SK-N-DZ (cell line): ENCODE results near the gene CASP8AP2. TPM values are rescaled to one million over a fixed set of nuclear protein-coding genes. Genes with fewer than 3 reads are reported as not detected.
A peak's percentile ranks its signal among the peaks of the same experiment; 100 is the strongest.
"Not testable (repeated sequence)": the region's sequence is repeated elsewhere in the genome, so short reads cannot be mapped to it uniquely, and the experiment has no call there.

ENCODE experiments used
- DNase-seq: peaks from one replicate; pipeline ENCODE4 v3.0.0-alpha.2; 2015; ENCODE audit warnings: low spot score
- polyA plus RNA-seq, 2 experiments: library from polyadenylated mRNA; depleted of rRNA; stranded (reverse); fragments of >200 nt; gene quantifications; 2 replicates each; pipeline ENCODE4 v1.2.3, GENCODE V29; 2014

CASP8AP2 gene
- 18.3 and 20.2 TPM in 2 replicates for polyA plus RNA-seq (2014; cell fraction: cytosol; rRNA removed)
- polyA plus RNA-seq (2014; cell fraction: nucleus; rRNA removed) = 29.9 and 31.4 TPM in 2 replicates

DNA sequence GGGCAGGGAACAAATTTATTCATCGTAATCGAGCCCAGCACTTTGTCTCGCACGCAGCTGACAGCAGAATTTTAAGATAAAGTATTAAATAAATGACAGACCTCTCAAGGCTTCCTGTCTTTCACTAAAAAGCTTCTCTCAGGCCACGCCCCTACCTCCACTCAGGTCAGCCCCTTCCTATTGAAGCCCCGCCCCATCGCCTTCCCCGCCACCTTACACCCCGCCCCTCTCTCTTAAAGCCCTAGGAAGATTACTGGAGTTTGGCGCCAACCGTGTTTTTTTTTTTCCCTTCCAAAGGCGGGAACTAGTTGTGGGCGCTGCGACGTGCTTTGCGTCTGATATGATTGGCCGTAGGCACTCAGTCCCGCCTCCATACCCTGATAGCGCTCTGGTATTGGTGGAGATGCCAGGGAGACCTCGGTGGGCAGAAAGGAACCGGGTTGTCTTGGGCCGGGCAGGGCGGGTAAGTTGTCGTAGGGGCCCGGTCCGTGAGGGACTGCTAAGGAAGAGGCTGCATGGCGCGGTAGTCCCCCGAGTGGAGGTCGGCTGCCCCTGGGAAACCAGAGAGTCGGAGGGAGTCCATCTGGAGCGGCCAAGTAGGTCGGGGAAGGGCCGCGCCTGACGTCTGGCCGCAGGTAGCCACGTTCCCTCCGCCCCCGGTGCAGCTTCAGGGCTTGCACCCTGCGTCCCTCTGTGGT is at the start of gene CASP8AP2:
Gene CASP8AP2 (plus strand): TSS at position 409 of the 698 bp plus-strand sequence.
- DNase-seq = peak; percentile 100

DNA sequence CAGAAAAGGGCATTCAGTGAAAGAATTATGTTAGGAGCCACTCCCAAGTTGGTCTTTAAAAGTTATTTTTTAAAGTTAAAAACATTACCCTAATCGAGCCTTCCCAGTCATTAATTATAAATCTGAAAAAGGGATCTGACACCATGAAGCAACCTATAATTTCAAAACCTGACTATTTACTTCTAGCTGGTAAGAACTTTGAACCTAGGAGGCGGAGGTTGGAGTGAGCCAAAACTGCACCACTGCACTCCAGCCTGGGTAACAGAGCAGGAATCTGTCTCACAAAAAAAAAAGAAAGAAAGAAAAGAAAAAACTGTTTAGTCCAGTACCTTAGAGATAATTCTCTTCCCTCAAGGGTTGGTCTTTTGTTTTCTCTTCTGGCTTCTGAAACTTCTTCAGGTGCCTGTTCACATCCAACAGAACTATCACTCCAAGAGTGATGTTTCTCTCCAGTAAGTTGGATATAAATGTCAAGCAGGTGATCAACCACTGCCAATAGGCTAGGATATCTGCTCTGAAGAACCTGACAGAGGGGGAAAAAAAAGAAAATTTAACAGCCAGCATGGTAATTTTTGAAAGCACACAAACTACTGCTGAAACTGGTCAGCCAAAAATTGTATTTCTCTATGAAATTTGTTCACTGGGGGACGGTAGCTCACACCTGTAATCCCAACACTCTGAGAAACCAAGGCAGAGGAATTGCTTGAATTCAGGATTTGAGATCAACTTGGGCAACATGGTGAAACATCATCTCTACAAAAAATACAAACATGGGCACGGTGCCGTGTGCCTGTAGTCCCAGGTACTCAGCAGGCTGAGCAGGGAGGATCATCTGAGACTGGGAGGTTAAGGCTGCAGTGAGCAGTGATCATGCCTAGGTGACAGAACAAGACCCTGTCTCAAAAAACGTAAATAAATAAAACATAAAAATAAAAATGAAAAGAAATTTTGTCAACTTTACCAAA is 48.3 kb upstream of the CASP8AP2 start:
- DNase-seq = no peak

GRCh38 chr6:89782222-89782621 is 47.5 kb upstream of the CASP8AP2 start:
- no peak for DNase-seq

- DNase-seq = not testable (repeated sequence)
Measured at GRCh38 chr6:89783293-89783692, 46.4 kb upstream of the CASP8AP2 start.

DNA sequence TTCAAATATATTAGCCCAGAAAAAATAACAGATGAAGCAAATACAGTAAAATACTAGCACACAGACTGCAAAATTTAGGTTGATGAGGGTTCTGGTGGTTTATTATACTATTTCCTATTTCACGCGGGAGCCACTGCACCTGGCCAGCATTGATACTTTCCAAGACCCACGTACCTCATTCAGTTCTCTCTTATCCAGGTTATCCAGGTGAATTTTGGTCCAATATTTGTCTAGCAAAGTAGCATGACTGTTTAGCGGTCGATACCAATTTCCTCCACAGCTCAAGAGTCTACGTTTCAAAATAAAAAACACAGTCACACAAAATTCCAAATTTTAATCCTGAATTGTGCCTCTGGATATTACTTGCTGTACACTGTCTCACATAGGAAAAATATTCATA is 44.8 kb upstream of the CASP8AP2 start:
- DNase-seq = no peak

DNA sequence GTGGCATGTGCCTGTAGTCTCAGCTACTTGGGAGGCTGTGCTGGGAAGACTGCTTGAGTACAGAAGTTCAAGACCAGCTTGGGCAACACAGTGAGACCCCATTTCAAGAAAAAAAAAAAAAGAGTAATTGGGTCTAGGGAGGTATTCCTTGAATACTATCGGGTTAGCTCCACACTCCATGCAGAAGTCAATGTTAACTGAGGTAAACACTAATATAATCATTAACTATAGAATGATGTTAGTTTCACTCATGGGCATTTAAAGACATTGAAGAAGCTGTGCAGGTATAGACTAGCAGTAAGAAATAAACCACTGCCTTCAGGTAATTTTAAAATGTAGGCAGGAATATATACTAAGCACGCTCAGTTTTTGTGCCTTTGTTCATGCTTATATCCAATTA is 42.7 kb upstream of the CASP8AP2 start:
- no peak for DNase-seq

DNA sequence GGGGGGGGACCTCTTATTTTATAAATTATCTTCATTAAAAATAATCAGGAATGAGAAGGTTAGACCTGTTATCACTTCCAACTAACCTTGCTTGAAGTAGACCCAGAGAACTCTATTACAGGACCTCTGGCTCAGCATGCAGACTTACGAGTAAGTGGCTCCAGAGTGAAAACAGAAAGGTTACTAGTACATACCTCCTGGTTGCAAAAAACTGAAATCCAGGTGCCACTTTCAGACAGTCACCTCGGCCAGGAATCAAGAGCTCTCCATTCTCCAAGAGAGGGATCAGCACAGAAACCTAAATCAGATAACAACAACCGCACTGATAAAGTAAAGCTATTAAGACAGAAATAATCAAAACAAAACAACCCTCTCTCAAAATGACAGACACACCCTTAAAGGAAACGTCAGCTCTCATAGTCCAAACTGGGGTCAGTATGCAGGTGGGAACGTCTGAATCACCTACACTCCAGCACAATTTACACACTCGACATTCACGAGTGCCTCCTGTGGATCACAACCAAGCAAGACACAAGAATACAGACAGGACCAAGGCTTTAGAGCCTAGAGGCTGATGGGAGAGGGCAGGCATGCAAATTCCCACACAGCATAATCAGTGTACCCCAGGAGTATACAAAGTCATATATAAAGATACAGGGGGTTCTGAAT is 41.9 kb upstream of the CASP8AP2 start:
- no peak for DNase-seq

- DNase-seq = no peak
Measured at GRCh38 chr6:89789980-89790379, 39.7 kb upstream of the CASP8AP2 start.

- no peak for DNase-seq
Measured at GRCh38 chr6:89790403-89790802, 39.3 kb upstream of the CASP8AP2 start.

DNA sequence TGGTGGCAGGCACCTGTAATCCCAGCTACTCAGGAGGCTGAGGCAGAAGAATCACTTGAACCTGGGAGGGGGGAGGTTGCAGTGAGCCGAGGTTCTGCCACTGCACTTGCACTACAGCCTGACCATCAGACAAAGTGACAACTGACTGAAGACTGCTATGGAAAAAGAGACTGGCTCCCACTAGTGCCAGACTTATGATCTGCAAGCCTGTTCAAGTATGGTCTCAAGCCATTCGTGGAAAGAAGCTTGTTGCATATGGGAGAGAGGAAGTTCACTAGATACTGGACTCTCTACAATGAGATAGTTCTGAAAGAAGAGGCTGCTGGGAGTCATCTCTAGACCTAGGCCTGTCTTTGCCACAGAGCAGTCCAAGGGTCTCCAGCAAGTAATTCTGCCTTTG is 36.8 kb upstream of the CASP8AP2 start:
- DNase-seq = no peak

DNA sequence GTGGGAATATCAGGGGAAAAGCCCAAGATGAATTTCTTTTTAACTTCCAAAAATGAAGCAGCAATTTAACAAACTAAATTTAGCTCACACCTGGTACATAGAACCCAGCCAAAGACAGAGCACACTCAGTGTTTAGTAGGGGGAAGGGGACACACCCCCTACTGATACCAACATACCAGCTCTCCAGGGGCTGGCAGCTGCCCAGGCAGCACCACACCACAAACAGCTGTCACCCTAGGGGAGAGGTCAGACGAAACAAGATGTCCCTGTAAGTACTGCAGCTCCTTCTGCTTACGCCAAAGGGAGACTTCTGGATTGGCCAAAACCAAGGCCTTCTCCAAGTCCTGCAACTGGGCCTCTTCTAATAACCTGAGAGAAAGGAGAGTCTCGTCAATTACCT is 36.1 kb upstream of the CASP8AP2 start:
- DNase-seq = no peak

GRCh38 chr6:89794324-89794723 is 35.4 kb upstream of the CASP8AP2 start:
- no peak for DNase-seq

DNA sequence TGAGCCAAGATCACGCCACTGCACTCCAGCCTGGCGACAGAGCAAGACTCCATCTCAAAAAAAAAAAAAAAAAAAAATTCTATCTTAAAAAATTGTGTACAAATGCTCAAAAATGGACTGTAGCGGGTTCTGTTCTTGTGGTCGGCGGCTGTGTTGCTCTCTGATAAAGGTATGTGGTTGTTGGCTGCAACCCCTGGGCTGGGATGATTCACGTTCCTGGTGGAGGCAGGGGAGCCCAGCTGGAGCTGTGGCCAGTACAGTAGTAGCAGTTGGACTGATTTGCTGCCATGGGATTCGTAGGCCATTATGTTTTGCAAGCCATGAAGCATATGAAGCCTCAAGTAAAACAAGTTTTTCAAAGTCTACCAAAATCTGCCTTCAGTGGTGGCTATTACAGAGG is 32.4 kb upstream of the CASP8AP2 start:
- no peak for DNase-seq

DNA sequence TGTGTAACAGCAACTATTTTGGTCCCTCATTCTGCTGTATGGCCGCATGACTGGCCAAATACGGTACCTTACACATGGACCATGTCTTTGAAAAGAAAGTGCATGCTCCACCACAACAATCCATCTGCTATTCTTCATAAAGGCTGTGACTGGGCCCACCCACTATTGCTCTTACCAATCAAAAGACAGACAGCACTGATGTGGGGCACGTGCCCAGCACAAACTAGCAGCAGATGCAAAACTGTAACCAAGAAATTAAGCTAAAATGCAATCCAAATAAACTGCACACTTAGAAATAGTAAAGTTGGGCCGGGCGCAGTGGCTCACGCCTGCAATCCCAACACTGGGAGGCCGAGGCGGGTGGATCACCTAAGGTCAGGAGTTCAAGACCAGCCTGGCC is 30.6 kb upstream of the CASP8AP2 start:
- DNase-seq = no peak

DNA sequence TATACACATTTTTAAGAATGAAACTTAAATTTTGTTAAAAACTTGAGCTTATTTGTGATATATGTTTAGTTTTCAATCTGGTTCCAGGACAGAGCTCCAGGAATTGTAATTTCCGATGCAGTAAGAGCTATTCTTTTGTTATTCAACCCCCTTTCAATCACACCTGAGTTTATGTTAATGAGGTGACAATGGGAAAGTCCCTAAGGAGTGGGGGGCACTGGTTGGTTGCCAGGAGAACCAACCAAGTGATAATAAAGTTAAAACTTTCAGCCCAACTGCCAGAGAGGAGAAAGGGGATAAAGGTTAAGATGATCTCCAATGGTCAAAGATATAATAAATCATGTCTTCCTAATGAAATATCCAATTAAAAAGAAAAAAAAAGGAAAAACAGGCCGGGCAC is 29.9 kb upstream of the CASP8AP2 start:
- no peak for DNase-seq

DNA sequence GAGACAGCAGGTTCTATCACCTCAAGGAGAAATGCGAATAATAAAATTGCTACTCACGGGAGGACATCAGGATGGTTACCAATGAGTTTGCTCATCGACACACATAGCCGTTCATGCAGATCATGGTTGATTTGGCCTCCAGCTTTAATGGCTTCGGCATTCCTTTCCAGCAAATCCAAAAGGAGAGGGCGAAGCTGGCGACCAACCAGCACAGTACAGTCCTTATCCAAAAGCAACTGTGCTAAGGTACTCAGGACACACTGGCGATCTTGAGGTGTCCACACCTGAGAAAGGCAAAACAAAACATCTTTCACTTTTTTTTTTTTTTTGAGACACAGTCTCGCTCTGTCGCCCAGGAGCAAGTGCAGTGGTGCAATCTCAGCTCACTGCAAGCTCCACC is 26.4 kb upstream of the CASP8AP2 start:
- DNase-seq = no peak

DNA sequence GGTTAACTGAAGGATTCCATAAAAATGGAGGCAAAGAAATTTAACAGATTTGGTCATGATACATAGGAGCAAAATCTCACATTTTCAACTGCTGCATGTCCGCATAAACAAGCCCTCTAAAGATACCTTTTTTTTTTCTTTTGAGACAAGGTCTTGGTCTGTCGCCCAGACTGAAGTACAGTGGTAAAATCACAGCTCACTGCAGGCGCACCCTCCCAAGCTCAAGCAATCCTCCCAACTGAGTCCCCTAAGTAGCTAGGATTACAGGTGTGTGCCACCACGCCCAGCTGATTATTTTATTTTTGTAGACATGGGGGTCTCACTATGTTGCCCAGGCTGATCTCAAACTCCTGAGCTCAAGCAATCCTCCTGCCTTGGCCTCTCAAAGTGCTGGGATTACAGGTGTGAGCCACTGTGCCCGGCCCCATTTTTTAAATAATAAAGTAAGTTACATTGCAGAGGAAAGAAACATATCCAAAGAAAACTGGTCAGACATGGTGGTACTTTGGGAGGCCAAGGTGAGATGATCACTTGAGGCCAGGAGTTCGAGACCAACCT is 23.8 kb upstream of the CASP8AP2 start:
- DNase-seq = no peak

DNA sequence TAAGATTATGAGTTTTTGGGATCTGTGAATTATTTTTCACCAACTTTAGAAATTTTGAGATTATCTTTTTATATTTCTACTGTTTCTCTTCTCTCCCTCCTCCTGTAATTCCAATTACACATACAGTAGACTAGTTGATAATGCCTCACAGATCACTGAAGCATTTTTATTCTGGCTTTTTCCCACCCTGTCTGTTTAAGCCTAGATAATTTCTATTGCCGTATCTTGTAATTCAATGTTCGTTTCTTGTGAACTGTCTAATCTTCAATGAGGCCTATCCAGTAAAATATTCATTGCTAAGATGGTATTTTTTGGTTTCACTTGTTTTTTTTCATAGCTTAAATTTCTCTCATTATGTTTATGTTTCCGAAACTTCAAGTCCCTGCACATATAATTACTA is 22.1 kb upstream of the CASP8AP2 start:
- DNase-seq = no peak

DNA sequence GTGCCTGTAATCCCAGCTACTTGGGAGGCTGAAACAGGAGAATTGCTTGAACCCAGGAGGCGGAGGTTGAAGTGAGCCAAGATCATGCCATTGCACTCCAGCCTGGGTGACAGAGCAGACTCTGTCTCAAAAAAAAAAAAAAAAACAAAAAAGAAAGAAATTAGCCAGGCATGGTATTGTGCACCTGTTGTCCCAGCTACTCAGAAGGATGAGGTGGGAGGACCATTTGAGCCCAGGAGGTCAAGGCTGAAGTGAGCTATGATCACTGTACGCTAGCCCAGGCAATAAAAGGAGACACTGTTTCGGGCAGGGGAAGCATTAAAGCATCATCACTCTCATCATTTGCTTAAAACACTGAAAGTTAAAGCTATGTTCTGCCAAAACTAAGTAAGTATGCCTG is 16.3 kb upstream of the CASP8AP2 start:
- DNase-seq = not testable (repeated sequence)

- DNase-seq = no peak
Measured at GRCh38 chr6:89817481-89817880, 12.2 kb upstream of the CASP8AP2 start.

DNA sequence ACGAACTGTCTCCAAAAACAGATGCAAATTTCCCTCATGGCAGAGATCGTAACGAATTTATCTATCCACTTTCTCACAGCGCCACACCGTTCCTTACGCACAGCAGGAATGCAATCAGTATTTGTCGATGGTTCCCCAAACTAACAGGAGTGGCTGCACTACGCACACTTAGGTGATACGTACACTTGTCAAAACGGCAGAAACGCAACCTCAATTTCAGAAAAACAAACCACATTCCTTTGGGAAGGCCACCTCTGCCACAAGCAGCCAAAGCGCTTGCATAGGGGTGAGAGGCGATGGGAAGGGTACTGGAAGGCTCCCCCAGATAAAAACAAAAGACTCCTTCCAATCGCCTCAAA is 10.7 kb upstream of the CASP8AP2 start:
- no peak for DNase-seq
